ENCODE measurements around the gene SLC6A9.

Gene SLC6A9

DNA sequence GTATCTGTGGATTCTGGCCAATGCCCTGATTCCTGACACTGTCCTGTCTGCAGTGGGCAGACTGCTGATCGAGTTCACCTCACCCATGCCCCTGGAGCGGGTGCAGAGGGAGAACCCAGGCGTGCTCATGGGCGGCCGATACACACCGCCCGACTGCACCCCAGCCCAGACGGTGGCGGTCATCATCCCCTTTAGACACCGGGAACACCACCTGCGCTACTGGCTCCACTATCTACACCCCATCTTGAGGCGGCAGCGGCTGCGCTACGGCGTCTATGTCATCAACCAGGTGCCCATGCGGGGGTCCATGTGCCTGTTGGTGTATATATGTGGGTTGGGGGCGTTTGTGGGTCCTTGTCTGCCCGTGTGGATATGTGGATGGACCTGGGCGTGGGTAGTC, 49.6 kb downstream of the SLC6A9 start:
- no peak for DNase-seq

- DNase-seq, result no peak
Measured at GRCh38 chr1:43981135-43981491, 50.1 kb downstream of the SLC6A9 start.

DNA sequence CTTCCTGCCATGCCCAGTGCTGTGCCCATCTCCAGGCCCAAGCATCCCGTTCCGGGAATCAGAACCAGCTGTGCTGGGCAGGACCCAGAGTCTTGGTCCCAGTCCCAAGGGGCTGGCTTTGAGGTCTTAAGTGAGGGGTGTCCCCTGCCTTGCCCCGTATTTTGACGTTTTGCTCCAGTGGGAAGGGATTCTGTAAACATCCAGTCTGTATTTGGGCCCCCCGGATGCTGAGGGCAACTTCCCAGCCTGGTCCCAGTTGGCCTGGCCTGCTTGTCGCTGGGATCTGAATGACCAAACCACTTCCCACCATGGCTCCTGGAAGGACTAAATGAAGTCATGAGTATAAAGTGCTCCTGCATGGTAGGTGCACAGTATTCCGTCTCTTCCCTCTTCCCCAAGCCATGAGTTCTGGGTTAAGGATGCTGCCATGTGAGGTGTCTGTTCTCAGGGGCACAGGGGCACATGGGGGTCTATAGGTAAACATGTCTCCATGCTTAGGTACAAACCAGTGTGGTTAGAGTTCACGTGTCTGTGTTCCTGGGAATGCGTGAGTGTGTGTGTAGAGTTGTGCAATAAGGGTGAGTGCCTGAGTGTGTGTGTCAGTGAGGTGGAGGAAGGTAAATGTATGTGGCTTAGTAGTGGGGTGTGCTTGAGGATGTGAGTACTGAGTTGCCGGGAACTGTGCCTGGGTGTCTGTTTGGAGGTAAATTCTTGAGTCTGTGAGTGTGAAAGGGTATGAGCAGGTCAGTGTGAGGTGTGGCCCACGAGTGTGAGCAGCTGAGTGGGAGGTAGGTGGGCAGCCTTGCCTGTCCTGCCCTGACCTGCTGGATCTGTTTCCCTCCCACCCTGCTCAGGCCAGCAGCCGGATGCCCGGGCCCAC, 50.8 kb downstream of the SLC6A9 start:
- no peak for DNase-seq

- DNase-seq, result peak; percentile 61
Measured at GRCh38 chr1:43979528-43980254, 51.6 kb downstream of the SLC6A9 start.

DNA sequence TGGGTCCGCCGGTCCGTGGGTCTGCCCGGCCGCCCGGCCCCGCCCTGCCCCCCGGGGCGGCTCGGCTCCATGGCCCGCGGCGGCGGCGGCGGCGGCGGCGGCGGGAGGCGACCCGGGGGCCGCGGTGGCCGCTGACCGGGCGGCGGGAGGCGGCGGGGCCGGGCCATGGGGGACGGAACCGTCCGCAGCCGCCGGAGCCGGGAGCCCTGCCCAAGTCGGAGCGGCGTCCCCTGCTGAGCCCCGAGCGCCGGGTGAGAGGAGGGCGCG, 52.1 kb downstream of the SLC6A9 start:
- DNase-seq, result no peak

DNA sequence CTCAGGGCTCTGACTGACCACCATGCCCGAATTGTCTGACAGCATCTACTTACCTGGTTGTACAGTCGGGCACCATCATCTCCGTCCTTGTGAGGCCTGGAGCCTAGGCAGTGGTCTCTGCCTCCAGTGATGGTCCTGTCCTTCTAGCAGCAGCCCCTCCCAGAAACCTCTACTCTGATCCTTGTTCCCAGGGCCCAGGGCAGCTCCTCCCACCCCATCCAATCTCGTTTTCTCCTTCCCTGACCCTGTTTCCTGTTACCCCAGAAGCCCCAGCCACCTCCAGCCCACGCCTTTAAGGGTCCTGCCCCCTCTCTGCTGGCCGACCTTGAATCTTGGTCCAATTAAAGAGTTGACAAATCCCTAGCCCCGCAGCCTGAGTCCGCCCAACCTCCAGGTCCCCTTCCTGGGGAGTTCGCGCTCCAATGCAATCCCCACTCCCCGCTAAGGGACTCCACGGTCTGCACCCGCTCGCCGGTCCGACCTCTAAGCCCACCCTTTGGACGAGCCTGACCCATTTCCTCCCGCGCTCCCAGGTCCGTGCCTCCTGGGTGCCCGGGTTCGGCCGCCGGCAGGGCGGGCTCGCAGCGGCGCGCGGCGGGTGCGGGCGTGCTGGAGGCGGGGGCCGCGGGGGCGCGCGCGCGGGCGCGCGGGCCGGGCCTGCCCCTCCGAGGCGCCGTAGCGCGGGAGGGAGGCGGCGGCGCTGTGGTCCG, 52.6 kb downstream of the SLC6A9 start, which contains the start of gene B4GALT2:
Gene B4GALT2, plus strand, starts transcription at position 660 of the 710 bp plus-strand sequence. CDS start 1,951 bp downstream, outside the sequence.
- peak; percentile 93 for DNase-seq

DNA sequence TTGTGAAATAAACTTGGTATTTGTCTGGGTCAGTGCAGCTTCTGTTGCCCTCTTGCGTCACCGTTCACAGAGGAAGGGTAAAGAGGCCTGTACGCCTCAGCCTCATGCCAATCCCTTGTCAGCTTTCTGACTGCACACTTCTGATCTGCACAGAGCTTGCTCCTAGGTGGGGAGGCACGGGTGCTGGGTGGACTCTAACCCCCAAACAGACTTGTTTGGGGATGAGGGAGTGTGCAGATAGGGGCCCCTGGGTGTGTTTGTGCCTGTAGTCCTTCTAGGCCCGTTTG, 53.1 kb downstream of the SLC6A9 start:
- DNase-seq, result no peak

DNA sequence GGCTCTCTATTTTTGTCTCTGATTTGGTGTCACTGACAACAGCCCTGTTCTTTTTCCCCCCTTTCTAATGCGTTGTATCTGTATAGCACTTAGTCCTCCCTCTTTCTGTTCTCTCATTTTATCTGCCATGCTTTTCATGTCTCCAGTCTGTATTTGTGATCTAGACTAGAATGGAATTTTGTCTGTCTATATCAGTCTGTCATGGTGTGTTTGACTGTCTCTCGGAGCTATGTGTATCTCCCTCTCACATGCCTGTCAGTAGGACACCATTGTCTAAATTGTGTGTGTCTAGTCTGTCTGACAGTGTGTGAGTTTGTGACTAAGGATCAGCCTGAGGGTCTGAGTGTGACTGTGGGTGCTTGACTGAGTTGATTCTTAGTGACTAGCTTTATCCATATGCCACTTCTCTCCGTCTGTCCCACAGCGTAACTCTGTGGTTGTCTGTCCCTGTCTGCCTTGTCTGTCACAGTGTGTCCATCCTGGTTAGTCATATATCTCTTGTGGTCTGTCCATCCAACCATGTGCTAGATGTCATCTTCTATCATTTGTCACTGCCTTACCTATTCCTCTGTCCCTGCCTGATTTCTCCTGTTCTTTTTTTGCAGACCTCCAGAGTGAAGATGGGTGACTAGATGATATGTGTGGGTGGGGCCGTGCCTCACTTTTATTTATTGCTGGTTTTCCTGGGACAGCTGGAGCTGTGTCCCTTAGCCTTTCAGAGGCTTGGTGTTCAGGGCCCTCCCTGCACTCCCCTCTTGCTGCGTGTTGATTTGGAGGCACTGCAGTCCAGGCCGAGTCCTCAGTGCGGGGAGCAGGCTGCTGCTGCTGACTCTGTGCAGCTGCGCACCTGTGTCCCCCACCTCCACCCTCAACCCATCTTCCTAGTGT, 53.6 kb downstream of the SLC6A9 start:
- no peak for DNase-seq

GRCh38 chr1:43976890-43977289, 54.4 kb downstream of the SLC6A9 start:
- DNase-seq, result no peak

GRCh38 chr1:43976045-43976444, 55.2 kb downstream of the SLC6A9 start:
- no peak for DNase-seq

- no peak for DNase-seq
Measured at GRCh38 chr1:43975249-43975961, 55.9 kb downstream of the SLC6A9 start.

GRCh38 chr1:43974443-43975248, 56.6 kb downstream of the SLC6A9 start, which contains the start of gene ATP6V0B:
Gene ATP6V0B, plus strand, starts transcription at chr1:43974960. Its CDS starts 81 bp downstream, at chr1:43975041.
- peak; percentile 96 for DNase-seq

- DNase-seq, result no peak
Measured at GRCh38 chr1:43973981-43974442, 57.2 kb downstream of the SLC6A9 start.

DNA sequence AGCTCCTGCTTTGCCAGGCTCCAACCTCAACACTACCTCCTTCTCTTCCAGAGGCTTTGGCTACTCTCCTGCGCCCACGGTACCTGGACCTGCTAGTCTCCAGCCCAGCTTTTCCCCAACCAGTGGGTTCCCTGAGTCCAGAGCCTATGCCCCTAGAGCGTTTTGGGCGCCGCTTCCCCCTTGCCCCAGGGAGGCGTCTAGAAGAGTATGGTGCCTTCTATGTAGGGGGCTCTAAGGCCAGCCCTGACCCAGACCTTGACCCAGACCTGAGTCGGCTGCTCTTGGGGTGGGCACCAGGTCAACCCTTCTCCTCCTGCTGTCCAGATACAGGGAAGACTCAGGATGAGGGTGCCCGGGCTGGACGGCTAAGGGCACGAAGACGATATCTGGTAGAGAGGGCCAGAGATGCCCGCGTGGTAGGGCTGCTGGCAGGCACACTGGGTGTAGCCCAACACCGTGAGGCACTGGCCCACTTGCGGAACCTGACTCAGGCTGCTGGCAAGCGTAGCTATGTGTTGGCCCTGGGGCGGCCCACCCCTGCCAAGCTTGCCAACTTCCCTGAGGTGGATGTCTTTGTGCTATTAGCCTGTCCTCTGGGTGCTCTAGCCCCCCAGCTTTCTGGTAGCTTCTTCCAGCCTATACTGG, 59.8 kb downstream of the SLC6A9 start:
- no peak for DNase-seq

GRCh38 chr1:43970911-43971310, 60.4 kb downstream of the SLC6A9 start:
- DNase-seq, result no peak

- DNase-seq, result no peak
Measured at GRCh38 chr1:43970502-43970901, 60.8 kb downstream of the SLC6A9 start.

GRCh38 chr1:43969746-43970466, 61.4 kb downstream of the SLC6A9 start, which contains the start of gene DPH2:
Gene DPH2, plus strand, starts transcription at chr1:43970010. Its CDS starts 166 bp downstream, at chr1:43970176.
- peak; percentile 93 for DNase-seq

- no peak for DNase-seq
Measured at GRCh38 chr1:43969416-43969745, 61.9 kb downstream of the SLC6A9 start.

- no peak for DNase-seq
Measured at GRCh38 chr1:43968348-43968948, 62.8 kb downstream of the SLC6A9 start.
